Hair follicle dermal papilla cell (primary cell): ENCODE measurements around the gene ARRDC4. TPM values are rescaled to one million over a fixed set of nuclear protein-coding genes. Genes with fewer than 3 reads are reported as not detected.

Experiments used
- total RNA-seq: library from RNA; depleted of rRNA; stranded (reverse); fragments of >200 nt; gene quantifications from 2 replicates; pipeline ENCODE4 v1.2.3, GENCODE V29; 2012

ARRDC4 gene, protein sequence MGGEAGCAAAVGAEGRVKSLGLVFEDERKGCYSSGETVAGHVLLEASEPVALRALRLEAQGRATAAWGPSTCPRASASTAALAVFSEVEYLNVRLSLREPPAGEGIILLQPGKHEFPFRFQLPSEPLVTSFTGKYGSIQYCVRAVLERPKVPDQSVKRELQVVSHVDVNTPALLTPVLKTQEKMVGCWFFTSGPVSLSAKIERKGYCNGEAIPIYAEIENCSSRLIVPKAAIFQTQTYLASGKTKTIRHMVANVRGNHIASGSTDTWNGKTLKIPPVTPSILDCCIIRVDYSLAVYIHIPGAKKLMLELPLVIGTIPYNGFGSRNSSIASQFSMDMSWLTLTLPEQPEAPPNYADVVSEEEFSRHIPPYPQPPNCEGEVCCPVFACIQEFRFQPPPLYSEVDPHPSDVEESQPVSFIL
- 65.3 and 121 TPM in 2 replicates for total RNA-seq

DNA sequence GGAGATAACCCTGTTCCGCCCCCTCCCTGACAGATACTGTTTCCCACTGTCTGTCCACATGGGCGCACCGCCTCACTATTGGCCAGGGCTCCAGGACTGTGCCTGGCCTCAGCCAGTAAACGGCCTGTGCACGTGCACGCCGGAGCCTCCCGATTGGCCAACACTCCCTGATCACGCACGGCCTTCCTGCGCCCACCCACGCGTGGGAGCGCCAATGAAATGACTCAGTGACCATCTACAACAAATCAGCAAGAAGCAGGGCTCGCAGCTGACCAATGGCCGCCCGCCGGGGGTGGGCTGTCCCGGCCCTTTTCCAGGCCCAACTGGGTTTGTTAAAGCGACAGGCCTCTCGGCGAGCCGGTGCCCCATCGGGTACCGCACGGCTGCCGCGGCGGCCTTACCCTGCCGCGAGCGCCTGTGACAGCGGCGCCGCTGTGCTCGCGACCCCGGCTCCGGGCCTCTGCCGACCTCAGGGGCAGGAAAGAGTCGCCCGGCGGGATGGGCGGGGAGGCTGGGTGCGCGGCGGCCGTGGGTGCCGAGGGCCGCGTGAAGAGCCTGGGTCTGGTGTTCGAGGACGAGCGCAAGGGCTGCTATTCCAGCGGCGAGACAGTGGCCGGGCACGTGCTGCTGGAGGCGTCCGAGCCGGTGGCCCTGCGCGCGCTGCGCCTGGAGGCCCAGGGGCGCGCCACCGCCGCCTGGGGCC is at the start of gene ARRDC4:
Gene ARRDC4 (plus strand): TSS at position 340 of the 703 bp plus-strand sequence. CDS start 159 bp downstream, at position 499.

